LNCaP clone FGC (cell line): ENCODE data around the gene ZNF462.

Experiments used
- DNase-seq: peaks from one replicate; pipeline ENCODE4 v3.0.0-alpha.2; 2011; ENCODE audit warnings: low read depth
- H3K4me3 ChIP-seq: 2 replicates; pipeline ENCODE4 v1.5.1; 2011; ENCODE audit warnings: mild to moderate bottlenecking, low read depth, low read length, control low read depth
- CTCF ChIP-seq: IDR thresholded peaks from 2 replicates; pipeline ENCODE4 v1.5.1; 2012; ENCODE audit warnings: mild to moderate bottlenecking; ENCODE audit not compliant: control insufficient read depth, insufficient read depth; ENCODE audit errors: extremely low read depth

Gene ZNF462, protein sequence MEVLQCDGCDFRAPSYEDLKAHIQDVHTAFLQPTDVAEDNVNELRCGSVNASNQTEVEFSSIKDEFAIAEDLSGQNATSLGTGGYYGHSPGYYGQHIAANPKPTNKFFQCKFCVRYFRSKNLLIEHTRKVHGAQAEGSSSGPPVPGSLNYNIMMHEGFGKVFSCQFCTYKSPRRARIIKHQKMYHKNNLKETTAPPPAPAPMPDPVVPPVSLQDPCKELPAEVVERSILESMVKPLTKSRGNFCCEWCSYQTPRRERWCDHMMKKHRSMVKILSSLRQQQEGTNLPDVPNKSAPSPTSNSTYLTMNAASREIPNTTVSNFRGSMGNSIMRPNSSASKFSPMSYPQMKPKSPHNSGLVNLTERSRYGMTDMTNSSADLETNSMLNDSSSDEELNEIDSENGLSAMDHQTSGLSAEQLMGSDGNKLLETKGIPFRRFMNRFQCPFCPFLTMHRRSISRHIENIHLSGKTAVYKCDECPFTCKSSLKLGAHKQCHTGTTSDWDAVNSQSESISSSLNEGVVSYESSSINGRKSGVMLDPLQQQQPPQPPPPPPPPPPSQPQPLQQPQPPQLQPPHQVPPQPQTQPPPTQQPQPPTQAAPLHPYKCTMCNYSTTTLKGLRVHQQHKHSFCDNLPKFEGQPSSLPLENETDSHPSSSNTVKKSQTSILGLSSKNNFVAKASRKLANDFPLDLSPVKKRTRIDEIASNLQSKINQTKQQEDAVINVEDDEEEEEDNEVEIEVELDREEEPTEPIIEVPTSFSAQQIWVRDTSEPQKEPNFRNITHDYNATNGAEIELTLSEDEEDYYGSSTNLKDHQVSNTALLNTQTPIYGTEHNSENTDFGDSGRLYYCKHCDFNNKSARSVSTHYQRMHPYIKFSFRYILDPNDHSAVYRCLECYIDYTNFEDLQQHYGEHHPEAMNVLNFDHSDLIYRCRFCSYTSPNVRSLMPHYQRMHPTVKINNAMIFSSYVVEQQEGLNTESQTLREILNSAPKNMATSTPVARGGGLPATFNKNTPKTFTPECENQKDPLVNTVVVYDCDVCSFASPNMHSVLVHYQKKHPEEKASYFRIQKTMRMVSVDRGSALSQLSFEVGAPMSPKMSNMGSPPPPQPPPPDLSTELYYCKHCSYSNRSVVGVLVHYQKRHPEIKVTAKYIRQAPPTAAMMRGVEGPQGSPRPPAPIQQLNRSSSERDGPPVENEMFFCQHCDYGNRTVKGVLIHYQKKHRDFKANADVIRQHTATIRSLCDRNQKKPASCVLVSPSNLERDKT (N-terminal part only)

DNA sequence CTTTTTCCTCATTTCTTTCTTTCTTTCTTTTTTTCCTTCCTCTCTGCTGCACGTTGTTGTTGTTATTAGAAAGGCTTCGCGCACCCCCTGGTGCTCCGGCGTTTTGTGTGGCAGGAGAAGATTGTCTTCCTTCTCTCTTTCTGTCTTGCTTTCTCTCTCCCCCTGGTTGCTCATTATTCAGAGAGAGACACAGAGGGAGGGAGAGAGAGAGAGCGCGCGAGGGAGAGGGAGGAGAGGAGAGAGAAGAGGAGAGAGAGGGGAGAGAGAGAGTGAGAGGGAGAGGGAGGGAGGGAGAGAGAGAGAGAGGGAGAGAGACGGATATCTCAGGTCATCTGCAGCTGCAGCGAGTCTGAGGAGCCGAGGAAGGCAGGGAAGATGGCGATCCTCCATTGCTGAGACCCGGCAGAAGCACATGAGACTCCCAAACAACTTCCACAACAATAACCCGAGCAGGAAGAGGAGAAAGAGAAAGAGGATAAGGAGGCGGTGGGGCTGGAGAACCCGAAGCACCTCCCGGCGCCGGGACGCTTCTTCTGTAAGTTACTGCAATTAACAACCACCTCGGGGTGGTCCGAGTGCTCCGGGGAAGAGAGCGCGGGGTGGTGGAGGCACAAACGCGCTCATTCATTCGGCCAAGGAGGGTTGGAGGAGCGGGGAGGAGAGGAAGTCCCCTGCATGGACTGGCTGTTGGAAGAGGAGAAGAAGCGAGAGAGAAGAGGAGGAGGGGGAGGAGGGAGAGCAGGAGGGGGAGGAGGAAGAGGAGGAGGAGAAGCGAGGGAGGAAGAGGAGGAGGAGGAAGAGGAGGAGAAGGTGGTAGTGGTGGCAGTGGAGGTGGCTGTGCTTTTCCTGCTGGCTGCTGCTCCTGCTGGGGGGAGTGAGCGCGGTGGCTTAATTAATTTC lies at the start of gene ZNF462:
Gene ZNF462 (plus strand): TSS at position 346 of the 900 bp plus-strand sequence. CDS start 60,218 bp downstream, outside the sequence.
- peak within 1 kb of the TSS; percentile 79 for H3K4me3 ChIP-seq
- TF ChIP-seq CTCF = peak; percentile 62
- peak; percentile 39 for DNase-seq

DNA sequence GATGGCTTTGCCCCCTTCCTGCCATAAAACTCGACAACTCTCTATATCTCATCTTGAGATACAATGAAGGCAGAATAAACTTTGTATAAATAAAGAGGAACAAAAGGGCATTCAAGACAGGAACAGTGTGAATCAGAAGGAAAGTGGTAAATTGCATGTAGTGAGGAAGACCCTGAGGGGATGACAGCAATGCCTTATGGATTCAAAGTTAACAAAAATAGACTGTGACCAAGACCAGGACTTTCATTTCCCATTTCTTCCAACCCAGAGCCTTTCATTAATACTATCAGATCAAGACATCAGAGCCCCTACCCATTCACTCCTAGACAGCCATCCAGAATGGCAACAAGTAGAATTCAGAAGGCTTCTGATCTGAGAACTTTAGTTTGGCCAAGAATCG lies 46.4 kb upstream of the ZNF462 start:
- TF ChIP-seq CTCF = no peak
- no peak for DNase-seq
- no peak overlapping the region for H3K4me3 ChIP-seq

DNA sequence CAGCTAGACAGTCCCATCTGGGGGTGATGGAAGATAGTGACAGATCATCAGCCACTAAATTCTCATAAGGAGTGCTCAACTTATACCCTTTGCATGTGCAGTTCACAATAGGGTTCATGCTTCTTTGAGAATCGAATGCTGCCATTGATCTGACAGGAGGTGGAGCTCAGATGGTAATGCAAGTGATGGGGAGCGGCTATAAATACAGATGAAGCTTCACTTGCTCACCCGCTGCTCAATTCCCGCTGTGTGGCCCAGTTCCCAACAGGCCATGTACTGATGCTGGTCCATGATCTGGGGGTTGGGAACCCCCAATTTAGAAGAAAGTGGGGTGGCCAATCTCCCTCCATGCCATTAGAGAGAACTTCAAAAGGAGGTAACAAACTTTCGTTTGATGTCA lies 44.9 kb upstream of the ZNF462 start:
- no peak for DNase-seq
- no peak for TF ChIP-seq CTCF
- no peak overlapping the region for H3K4me3 ChIP-seq

GRCh38 chr9:106820866-106821265 lies 42.1 kb upstream of the ZNF462 start:
- no peak overlapping the region for H3K4me3 ChIP-seq
- no peak for TF ChIP-seq CTCF
- DNase-seq = no peak

DNA sequence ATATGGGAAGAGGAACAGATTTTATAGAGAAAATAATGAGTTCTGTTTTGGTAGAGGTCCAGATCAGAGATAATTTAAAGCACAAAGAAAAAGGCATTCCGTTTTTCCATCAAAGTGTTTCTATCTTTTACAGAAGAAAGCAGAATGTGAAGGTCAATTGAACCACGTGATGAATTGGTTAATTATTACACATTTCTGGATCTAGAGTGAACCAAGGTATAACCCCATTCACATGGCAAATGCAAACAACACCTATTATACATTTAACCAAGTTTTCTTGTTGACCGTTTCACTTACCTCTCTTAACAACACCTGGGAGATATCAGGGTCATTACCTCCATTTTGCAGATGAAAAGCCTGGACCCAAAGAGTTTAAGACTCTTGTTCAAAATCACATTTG lies 34.9 kb upstream of the ZNF462 start:
- no peak for DNase-seq
- H3K4me3 ChIP-seq = no peak overlapping the region
- TF ChIP-seq CTCF = no peak

DNA sequence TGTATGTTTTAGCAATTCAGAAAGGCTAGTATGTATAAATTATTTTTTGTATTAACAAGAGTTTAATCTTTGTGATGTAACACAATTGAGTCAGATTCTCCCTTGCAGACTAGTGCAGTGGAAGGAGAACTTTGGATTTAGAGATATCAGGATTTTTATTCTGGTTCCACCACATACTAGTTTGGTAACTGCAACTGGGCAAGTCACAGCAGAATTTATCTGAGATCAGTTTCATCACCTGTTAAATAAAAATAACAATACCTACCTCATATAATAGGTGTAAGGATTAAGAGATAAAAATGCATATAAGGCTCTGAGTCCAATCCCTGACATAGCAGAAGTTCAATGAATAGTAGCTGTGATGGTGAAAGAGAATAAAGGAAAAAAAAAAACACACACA lies 34.0 kb upstream of the ZNF462 start:
- no peak overlapping the region for H3K4me3 ChIP-seq
- no peak for DNase-seq
- TF ChIP-seq CTCF = no peak
